ENCODE results near the gene LIG1. TPM values are rescaled to one million over a fixed set of nuclear protein-coding genes. Genes with fewer than 3 reads are reported as not detected.

Gene LIG1
- total and polyA plus RNA-seq, 9 of the 15 experiments (the other 6 are each of a cell fraction or from before 2014, with no cell fraction given), result 9.6 to 114 (median 71.1) TPM

DNA sequence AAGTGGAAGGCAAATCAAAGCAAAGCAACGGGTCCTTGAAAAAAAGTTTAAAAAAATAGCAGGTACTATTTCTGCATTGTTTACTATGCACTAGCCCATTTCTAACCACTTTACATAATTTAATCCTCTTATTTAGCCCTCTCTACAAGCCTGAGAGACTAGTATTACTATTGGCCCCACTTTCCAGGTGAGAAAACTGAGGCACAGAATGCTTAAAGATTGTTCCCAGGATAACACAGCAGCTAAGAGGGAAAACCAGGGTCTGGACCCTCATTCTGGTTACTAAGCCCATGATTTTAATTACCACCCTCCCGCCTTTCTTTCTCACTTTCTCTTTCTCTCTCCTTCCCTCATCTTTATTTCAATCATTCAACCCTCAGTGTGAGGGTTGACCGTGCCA, 6.1 kb upstream of the LIG1 start:
- BruUV-seq (replicated peaks), result no TSS peak
- Histone ChIP-seq H3K27ac (ENCODE audit: extremely low read depth, low read depth, low read length) (no peak overlapping the region), H3K79me2 (ENCODE audit: control insufficient read depth, insufficient read depth, low read length) (0 out of 3 replicates have a peak, but pooled peaks cover 2% of the 10 kb centered on the region), H3K4me2 (ENCODE audit: insufficient read depth, low read length) (no peak overlapping the region), H3K27me3 (ENCODE audit: control insufficient read depth in 2 of 2, insufficient read depth in 2 of 2, low read length in 2 of 2) (no peaks in the 10 kb centered on the region), H3K9ac (ENCODE audit: insufficient read depth in 1 of 2, low read depth in 2 of 2, low read length in 2 of 2) (no peak overlapping the region), H2AFZ (ENCODE audit: low read depth, low read length) (no peak overlapping the region), H3K36me3 (ENCODE audit: control insufficient read depth, insufficient read depth, low read length) (peaks cover 6% of the 10 kb centered on the region; the same call in 2 of the 3 replicates), H3K4me1 (replicated peaks in 1 of 2; ENCODE audit: control insufficient read depth in 2 of 2, insufficient read depth in 2 of 2, low read length in 2 of 2) (peaks cover 1 to 11% of the 10 kb centered on the region in 2 experiments; a peak in 3 of 5 replicates), H3K9me3 (replicated peaks; ENCODE audit: control insufficient read depth, insufficient read depth, low read depth, low read length) (no peaks in the 10 kb centered on the region), H4K20me1 (replicated peaks; ENCODE audit: control insufficient read depth, insufficient read depth, low read length) (no peaks in the 10 kb centered on the region), H3K4me3 (no peak overlapping the region), H3K9me1 (ENCODE audit: control insufficient read depth, insufficient read depth, low read length) (no peaks in the 10 kb centered on the region)
- intact Hi-C loops (cut with micrococcal nuclease), result no loop called here
- DNase-seq (ENCODE audit: extremely low read depth in 1 of 4, low spot score in 3 of 4) (no peak), ATAC-seq (no peak), FAIRE-seq (no peak)
- peak; percentile 81 for TF ChIP-seq RBM25 (IDR thresholded peaks at IDR 0.05; ENCODE audit: low read depth, low read length, severe bottlenecking)
- TF ChIP-seq BCOR (IDR thresholded peaks at IDR 0.05), result peak; percentile 52; the same call in 1 of the 2 replicates
- TF ChIP-seq FIP1L1 (IDR thresholded peaks at IDR 0.05; ENCODE audit: low read depth, low read length, poor library complexity, severe bottlenecking), result no peak
- in situ Hi-C loops (cut with MboI), result no loop called here
- POLR2A ChIA-PET, result no interaction called here
- 83% methylated on average over 3 of the region's 3 CpGs for WGBS (ENCODE audit: insufficient coverage, low coverage, missing lambda C conversion rate)
- CTCF ChIA-PET (ENCODE audit: low intra/inter-chr PET ratio), result no interaction called here

GRCh38 chr19:48175578-48175977, 5.4 kb upstream of the LIG1 start:
- no TSS peak for BruUV-seq (replicated peaks)
- peaks cover 4 to 17% of the 10 kb centered on the region in 2 experiments; a peak in 3 of 5 replicates for H3K4me1 ChIP-seq (replicated peaks in 1 of 2; ENCODE audit: control insufficient read depth in 2 of 2, insufficient read depth in 2 of 2, low read length in 2 of 2)
- POLR2A ChIA-PET, result no interaction called here
- TF ChIP-seq SPI1 (IDR thresholded peaks at IDR 0.05; ENCODE audit: borderline replicate concordance, low read depth, low read length) (peak; percentile 25; the same call in 1 of the 2 replicates), ZKSCAN8 (CRISPR knock-in tag; IDR thresholded peaks at IDR 0.05) (no peak)
- FAIRE-seq (no peak), DNase-seq (ENCODE audit: extremely low read depth in 1 of 4, low spot score in 3 of 4) (no peak), ATAC-seq (no peak; the same call in 1 of the 3 replicates)
- peaks cover 7% of the 10 kb centered on the region; the same call in 1 of the 3 replicates for H3K79me2 ChIP-seq (ENCODE audit: control insufficient read depth, insufficient read depth, low read length)
- H3K9me1 ChIP-seq (ENCODE audit: control insufficient read depth, insufficient read depth, low read length), result no peaks in the 10 kb centered on the region
- intact Hi-C loops (cut with micrococcal nuclease) (no loop called here), in situ Hi-C loops (cut with MboI) (no loop called here)
- H3K4me2 ChIP-seq (ENCODE audit: insufficient read depth, low read length), result no peak overlapping the region
- peaks cover 6% of the 10 kb centered on the region; the same call in 2 of the 3 replicates for H3K36me3 ChIP-seq (ENCODE audit: control insufficient read depth, insufficient read depth, low read length)
- H2AFZ ChIP-seq (ENCODE audit: low read depth, low read length), result no peak overlapping the region
- no peak overlapping the region for H3K4me3 ChIP-seq
- peak overlapping the region in 1 of 2 experiments; percentile 83; a peak in 1 of 4 replicates for H3K9ac ChIP-seq (ENCODE audit: insufficient read depth in 1 of 2, low read depth in 2 of 2, low read length in 2 of 2)
- no peaks in the 10 kb centered on the region for H3K27me3 ChIP-seq (ENCODE audit: control insufficient read depth in 2 of 2, insufficient read depth in 2 of 2, low read length in 2 of 2)
- H4K20me1 ChIP-seq (replicated peaks; ENCODE audit: control insufficient read depth, insufficient read depth, low read length), result no peaks in the 10 kb centered on the region
- H3K9me3 ChIP-seq (replicated peaks; ENCODE audit: control insufficient read depth, insufficient read depth, low read depth, low read length), result no peaks in the 10 kb centered on the region
- 67% methylated on average over 10 of the region's 10 CpGs for WGBS (ENCODE audit: insufficient coverage, low coverage, missing lambda C conversion rate)
- no peak overlapping the region for H3K27ac ChIP-seq (ENCODE audit: extremely low read depth, low read depth, low read length)
- CTCF ChIA-PET (ENCODE audit: low intra/inter-chr PET ratio), result no interaction called here

Data from K562 (cell line).